Activated CD4-positive, alpha-beta T cell treated with anti-CD3 and anti-CD28 coated beads for 48 hours (primary cell): ENCODE measurements around the gene VPS39.
A peak's percentile ranks its signal among the peaks of the same experiment; 100 is the strongest.

ENCODE experiments used
- DNase-seq: peaks from one replicate; pipeline ENCODE4 v3.0.0-alpha.2; 2020

VPS39 gene

DNA sequence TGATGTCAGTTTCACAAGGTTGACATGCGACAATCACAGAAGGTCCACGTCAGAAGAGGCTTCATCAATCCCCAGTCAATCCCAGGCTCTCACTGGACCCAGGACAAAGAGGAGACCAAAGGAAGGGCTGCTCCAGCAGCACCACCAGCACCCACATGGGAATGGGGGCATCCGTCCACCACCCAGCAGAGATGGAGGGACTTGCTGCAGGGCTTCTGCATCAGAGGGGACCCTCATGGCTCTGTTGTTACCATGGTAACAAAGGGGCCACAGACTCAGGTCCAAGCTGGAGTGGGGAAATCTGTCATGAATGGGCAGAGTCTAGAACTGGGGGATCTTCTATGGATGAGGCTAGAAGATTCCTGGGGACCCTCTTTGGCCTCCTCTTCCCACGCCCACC, 64.7 kb downstream of the VPS39 start:
- DNase-seq: no peak

DNA sequence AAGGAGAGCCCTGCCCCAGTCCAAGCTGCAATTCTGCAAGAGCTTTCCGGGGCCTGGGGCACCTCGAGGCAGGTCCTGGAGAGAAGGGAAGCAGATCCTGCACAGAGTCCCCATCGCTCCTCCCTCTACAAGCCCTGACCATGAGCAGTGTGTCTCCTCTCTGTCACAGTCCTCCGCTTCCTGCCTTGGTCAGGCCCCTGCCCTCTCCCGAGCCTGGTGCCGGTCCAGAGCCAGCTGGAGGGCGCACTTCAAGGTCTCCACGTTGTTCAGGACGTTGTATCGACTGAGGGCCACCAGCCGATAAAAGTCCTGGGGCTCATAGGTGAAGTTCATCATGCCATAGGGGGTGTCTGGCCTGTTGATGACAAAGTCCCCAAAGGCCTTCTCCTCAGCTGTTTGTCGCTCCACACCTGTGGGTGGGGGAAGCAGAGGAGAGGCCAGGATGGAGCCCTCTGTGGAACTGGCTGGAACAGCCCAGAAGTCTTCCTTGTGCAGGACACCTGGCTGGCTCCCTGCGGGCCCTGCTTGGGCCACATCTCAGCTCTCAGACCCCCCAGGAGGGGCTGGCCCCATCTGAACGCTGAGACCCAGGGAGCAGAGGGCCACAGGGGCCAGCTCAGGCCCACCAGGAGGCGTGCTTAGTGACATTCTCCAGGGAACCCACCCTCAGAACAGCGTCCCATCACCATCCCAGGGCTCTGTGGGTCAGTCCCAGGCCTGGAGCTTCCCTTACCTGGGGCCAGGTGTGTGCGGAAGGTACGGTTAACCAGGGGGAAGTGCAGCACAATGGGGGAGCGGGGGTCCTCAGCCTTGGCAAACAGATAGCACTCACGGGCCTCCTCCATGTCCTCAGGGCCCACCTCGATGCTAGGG, 66.1 kb downstream of the VPS39 start:
- no peak for DNase-seq

DNA sequence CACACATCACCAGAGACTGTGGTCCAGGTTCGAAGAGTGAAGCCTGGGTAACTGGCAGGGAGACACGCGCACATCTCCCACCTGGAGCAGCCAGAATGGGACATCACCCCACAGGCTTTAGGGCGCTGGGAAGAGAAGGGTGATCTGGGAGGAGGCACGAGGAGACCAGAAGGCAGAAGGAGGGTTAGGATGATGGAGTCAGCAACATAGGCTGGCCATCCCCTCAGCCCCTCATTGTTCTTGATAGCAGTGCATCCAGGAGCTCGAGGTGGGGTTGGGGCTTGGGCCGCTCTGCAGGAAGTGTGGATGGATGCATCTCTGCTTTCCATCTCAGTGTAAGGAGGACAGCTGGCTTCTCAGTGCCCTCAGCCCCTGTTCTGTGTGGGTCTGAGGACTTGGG, 66.9 kb downstream of the VPS39 start:
- DNase-seq: no peak

DNA sequence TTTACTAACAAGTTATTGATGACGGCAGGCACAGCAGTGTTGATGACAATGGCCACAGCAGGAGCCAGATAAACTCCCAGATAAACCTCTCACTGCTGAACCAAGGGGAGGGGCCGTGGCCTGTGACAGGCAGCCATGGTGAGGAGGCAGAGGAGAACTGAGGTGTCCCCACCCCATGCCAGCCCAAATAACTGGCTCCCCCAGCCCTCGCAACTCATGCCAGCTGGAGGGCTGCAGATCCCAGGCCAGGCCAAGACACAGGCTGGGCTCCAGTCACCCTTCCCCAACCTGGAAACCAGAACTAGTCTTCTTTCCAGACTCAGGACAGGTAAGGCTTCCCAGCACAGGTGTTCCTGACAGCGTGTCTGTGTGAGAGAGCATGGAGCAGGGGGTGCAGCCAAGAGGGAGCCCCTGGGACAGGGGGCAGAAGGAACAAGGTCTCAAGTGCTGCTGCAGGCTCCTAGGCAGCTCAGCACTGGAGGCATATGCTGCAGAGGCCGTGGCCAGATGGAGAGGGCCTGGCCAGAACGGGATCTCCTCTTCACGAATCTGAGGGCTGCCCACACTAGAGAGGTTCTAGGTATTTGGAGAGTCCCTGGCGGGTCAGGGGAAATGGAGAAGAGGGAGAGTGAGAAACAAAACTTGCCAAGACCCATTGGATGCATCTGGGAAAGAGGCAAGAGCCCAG, 67.6 kb downstream of the VPS39 start:
- DNase-seq: no peak

DNA sequence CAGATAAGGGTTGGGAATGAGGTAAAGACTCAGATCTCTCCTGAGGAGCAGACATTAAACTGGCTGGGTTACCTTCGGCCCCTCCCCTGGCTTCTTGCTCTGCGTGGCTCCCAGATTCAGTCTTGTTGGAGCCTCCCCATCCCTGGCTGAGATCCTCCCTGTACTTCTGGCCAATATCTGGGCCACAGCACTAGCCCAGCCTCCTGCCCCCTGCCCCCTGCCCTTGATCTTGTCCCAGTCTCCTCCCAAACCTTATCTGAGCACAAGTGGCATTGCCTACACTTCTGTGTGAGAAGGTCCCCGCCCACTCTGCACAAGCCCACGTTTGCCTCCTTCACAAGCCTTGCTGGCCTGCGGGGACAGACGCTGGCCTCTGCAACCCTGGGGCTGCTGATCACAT, 68.5 kb downstream of the VPS39 start:
- DNase-seq: no peak

DNA sequence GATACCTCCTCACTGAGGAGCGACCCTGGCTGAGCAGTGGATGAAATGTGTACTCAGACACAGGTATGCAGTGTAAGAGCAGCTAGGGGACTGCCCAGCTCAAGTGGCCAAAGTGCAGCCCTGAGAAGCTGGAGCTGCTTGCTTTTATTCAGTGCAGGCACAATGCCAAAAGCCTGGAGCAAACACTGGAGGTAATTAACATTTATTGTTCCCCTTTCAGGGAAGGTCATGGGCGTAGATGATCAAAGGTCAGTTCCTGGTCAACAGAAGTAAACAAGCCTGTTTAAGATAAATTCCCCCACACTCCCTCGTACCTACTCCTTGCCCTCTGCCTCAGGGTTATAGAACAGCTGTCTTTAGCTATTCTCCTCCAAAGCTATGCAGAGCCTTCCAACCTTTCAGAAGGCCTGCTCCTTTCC, 69.1 kb downstream of the VPS39 start:
- DNase-seq: no peak

DNA sequence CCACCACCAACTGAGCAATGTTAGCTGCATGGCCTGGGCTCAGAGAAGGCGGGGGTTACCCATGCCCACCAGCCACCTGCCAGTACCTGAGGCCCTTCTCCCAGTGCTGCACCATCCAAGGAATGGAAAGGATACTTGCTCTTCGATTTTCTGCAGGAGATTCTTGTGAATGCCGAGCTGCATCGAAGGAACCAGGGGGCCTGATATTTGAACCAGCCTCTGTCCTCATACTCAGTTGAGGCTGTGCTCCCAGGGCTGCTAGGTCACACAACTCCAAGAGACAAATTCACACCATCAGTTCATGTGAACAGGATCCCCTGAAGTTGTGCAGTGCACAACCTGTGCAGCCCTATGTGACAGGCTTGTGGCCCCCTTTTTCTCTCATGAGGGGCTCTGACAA, 69.7 kb downstream of the VPS39 start:
- no peak for DNase-seq

DNA sequence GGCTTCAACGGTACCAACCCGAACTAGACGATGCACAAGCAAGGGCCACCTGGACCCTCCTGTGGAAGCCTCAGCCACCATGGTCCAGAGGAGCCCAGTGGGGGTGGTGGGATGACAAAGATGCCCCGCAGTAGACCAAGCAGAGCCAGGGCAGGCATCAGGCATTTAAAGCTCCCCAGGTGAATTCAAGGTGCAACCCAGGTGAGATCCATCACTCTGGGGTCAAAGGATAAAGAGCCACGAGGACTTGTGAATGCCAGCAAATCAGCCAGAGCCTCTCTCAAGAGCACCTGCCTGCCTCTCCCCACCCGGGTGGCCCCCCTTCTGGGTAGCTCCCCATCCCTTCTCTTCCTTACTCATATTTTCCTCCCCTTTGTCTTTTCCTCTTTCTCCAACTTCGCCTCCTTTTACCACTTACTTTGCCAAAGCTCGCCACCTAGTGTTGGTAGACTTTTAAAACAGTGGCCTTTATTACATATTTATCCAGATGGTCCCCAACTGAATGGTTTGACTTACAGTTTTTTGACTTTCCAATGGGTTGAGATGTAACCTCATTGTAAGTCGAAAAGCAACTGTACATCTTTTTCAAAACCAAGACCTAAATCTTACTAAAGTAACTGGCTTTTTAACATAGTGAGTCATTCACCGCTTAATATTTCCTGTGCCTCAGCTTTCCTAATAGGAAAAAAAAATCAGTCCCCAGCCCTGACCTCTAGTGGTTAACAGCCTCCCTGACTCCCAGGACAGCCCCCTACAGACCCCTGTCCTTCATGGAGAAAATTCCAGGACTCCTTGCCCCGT, 70.4 kb downstream of the VPS39 start:
- peak; percentile 17 for DNase-seq

DNA sequence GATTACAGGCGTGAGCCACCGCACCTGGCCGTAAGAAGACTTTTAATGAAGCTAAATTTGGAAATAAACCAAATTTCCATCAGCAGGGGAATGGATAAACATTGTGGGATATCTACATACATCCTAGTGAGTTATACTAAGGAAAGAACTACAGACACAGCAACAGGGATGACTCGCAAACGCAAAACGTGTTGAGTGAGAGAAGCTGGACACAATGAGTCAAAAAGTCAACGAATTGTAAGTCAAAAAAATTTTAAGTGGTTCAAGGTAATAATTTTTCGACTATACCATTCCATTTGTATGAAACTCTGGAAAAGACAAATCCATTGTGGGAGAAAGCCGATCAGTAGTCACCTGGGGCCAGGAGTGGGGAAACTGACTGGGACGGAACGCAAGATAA, 71.6 kb downstream of the VPS39 start:
- DNase-seq: no peak

DNA sequence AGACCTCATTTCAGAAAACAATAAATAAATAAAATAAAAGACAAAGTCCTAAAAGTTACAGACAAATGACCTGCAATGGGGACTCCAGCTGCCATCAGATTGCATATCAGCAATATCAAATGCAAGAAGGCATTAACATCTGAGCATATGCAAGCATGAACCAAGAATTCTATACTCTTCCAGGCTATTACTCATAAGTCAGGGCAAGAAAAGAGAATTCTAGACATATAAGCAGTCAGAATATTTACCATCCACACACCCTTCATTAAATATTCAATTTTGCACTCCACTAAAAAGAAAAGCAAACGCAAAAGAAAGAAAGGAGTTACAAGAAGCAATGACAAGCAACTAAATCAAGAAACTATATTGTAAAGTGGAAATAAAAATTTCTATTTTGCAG, 72.8 kb downstream of the VPS39 start:
- no peak for DNase-seq

DNA sequence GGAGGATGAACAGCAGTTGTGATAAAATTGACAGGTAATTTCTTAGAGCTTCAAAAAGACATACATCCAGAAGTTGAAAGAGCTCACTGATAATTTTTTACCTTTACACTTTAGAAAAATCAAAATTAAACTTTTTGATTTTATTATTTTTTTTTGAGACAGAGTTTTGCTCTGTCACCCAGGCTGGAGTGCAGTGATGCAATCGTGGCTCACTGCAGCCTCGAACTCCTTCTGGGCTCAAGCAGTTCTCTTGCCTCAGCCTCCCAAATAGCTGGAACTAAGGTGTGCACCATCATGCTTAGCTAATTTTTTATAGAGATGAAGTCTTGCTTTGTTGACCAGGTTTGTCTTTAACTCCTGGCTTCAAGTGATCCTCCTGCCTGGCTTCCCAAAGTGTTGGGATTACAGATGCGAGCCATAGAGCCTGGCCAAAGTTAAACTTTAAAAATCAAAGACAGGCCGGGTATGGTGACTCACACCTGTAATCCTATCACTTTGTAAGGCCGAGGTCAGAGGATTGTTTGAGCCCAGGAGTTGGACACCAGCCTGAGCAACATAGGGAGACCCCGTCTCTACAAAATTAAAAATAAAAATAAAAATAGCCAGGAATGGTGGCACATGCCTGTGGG, 73.4 kb downstream of the VPS39 start:
- DNase-seq: no peak

DNA sequence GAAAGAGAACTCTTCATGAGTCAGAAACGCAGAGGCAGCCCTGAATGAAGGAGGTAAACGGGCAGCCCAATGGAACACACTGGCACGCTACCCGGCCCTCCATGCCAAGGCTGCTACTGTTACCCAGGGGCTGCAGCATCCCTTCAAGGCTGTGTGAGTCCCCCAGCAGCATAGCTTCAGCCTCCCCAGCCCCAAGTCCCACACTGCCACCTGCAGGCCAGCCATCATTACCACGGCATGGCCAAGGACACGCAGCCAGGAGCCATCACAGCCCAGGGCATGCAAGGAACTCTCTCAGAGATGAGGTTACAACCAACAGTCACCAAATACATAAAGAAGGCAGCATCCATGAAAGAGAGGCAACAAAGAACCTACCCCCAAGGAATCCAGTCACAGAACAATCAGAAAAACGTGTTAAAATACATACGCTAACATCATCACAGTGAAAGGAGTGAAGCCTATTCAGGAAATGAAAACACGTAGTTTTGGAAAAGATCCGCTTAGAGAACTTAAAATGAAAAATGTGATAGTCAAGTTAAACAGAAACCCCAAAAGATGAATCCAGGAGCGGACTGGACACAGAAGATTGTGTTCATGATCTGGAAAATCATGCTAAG, 74.1 kb downstream of the VPS39 start:
- DNase-seq: peak; percentile 82

DNA sequence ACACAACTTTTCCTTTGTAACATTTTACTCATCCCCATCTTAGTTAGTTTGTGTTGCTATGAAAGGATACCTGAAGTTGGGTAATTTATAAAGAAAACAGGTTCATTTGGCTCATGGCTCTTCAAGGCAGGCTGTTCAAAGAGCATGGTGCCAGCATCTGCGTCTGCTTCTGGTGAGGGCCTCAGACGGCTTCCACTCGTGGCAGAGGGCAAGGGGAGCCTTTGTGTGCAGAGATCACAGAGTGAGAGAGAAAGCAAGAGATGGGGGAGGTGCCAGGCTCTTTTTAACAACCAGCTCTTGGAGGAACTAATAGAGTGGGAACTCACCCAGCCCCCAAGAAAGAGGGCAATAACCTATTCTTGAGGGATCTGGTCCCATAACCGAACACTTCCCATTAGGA, 74.7 kb downstream of the VPS39 start:
- DNase-seq: no peak

DNA sequence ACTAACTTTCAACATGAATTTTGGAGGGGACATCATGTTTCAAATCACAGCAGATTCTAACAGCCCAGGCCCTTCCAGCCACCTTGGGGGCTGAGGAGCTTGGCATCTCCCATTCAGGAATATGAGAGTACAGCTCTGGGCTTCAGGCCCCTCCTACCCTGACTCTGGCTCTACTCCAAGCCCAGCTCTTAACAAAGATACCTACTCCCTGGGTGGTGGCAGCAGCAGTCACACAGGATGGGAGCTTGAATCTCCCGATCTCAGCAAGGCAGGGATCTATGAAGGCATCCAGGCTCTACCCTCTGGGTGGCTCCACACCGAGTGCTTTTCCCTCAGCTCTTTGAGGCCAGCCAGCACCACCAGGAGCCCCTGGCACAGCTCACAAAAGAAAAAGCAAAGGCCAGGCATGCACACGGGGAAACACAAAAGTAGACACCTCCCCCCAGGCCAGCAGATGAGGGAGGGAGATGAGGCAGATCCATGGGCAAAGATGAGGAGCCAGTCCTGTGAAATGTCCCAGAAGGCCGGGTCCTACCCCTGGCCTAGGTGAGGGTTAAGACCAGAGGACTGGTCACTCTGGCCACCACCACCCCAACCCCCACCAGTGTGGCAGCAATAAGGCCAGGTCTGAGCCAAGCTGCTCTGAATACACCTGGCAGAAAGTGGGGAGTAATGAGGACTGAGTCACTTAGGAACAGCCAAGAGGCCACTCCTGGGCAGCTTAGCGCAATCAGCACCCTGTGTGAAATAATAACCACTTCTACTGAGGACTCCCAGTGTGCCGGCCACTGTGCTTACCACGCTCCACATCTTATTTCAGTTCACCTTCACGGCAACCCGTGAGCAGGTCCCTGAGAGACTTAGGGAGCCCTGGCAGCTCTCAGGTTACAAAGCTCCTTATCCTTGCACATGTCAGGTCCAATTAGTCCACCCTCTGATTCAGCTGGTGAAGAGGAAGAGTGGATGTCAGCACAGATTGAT, 76.0 kb downstream of the VPS39 start:
- no peak for DNase-seq

DNA sequence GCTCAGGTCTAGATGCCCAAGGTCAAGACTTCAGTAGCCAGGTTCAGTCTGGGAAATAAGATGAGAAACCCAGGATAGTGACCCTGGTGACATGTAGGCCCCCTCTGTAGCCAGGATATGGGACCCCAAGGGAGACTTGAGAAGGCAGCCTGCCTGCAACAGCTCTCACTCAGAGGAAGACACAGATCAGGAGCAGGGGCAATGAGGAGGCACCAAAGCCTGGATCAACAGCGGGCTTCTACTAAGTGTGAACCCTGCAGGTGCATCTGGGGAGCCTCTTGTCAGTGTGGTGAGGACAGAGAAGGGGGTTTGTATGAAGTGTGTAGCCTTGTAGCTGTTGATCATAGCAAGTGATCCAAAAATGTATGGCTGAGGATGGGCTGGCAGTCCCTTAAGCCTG, 77.1 kb downstream of the VPS39 start:
- DNase-seq: no peak

DNA sequence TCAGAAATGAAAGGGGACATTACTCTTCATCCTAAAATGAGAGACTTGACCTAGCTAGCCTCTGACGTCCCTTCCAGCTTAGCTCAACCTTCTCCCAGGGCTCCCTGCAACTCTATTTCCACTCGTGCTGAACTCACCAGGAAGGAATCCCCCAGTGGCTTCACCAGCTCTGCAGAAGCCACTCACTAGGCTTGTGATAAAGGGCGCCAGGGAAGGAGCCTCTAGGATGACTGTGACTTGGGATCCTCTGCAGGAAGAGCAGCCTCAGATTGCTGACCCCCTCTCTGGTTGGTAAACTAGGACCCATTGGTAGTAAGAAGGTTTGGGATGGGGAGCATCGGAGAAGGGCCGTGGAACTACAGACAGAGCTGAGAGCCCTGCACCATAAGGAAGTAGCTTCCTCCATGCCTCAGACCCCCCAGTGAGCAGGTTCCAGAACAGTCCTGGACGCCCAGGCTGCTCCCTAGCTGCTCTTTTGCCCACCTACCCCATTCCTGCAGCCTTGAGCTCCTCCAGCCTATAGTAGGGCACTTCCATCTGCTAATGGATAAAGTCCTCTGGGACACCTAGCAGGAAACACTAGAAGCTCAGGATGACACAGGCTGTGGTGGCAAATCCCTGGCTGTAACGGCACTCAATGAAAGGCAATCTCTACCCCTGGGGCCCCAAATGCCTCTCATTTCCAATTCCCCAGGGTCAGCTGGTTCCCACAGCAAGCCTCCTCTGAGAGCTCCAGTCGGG, 77.7 kb downstream of the VPS39 start:
- no peak for DNase-seq

DNA sequence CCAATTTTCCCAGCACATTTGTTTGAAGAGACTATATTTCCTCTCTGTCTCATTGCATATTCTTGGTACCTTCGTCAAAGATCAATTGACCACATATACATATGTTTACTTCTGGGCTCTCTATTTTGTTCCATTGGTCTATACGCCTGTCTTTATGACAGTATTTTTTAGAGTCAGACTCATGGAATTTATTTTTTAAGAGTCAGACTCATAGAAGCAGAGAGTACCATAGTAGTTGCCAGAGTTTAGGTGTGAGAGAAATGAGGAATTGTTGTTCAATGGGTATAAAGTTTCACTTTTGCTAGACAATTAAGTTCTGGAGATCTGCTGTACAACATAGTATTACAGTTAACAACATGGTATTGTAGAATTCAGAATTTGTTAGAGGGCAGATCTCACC, 78.7 kb downstream of the VPS39 start:
- no peak for DNase-seq

DNA sequence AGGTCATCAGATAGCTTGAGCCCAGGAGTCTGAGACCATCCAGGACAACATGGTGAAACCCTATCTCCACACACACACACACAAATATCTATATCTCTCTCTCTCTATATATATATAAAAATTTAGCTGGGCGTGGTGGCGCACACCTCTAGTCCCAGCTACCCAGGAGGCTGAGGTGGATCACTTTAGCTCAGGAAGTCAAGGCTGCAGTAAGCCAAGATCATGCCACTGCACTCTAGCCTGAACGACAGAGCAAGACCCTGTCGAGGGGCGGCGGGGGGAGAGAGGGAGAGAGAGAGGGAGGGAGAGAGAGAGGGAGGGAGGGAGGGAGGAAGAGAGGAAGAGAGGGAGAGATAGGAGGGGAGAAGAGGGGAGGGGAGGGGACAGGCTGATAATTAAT, 79.6 kb downstream of the VPS39 start:
- DNase-seq: no peak

DNA sequence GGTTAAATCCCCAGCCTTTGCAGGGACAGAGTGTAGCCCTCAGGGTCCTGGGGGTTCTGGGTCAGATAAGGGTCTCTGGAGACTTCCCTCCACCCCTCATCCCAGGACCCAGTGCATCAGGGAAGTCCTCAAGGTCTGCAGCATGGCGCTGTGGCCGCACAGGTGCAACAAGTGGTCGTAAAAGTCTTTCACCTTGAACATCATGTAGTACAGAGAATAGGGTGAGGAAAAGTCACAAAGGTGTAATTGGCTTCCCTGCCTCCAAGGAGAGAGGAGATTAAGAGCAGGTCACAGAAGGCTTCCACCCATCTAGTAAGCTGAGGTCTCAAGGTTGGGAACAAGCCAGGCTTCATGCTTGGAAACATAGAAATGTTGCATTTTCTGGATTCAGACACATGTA, 84.6 kb downstream of the VPS39 start:
- no peak for DNase-seq

DNA sequence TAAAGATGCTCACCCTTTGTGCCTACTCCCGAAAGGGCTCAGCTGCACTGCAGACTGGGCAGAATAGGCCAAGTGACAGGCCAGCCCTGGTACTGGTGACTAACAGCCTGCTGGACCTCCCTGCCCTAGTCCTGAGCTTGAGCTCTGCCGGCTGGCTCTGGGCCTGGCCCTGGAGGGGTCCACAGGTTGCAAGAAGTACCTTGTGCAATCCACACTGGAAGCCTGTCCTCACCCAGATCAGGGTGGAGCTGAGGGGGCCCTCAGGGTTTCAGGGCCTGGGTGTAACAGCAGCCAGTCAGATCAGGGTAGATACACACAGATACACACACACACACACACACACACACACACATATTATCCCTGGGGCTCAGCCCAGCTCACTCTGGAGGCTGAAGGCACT, 86.4 kb downstream of the VPS39 start:
- no peak for DNase-seq

DNA sequence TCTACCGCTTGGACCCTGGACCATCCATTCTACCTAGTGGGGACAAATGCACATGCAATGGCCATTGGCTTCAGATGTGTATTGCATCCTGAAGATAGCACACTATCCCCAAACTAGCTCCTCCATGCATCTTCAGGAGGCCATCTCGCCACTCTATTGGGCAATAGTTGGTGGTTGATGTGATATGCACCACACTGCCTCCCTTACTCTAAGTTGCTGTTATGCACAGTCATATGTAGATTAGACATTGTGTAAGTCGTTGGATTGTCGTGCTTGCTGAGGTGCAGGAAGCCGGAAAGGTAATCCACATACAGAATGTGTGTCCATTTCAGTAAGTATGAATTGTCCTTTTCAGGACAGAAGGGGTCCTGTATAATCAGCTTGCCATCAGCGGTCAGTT, 87.1 kb downstream of the VPS39 start:
- no peak for DNase-seq
